Astrocyte (in vitro differentiated cells and primary cell): ENCODE measurements around the gene PCDHGA1.

Experiments used
- EZH2 ChIP-seq: IDR thresholded peaks from 2 replicates; pipeline ENCODE4 v1.6.1; 2012; ENCODE audit warnings: mild to moderate bottlenecking, low read length, inconsistent platforms; ENCODE audit not compliant: insufficient read depth
- TF ChIP-seq, protein P1 (sequence below): IDR thresholded peaks from 2 replicates; pipeline ENCODE4 v1.5.1; 2011; ENCODE audit warnings: low read depth, mild to moderate bottlenecking, inconsistent platforms, low read length, moderate library complexity; ENCODE audit not compliant: insufficient read depth

DNA sequence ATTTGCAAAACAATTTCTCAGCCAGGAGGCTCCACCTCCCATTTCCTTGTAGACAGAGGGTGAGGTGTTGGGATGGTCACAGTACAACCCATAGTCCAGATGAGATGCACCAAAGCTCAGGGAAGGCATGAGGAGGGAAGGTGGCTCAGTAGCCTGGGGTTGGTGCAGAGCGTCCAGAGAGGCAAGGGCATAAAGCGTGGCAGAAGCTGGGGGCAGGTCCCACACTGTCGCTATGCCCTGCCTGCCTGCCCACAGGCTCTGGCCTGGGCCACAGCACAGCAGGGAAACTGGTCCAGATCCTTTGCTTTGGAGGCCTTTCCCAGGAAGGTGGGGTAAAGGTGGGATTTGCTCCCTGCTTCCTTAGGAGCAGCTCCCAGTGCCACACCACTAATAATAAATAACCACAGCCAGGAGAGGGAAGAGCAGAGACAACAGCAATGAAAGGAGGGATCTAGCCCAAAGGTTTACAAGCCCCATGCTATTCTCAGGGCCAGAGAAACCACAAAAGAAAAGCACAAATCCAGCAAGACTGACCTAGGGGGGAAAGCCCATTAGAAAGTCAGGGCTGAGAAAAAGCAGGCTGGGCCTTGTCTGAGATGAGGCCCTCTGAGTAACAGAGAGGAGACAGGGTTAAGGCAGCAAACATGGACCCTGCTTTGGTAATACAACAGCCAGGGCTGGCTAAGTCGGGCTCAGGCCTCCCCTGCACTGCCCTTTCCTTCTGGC is 185.8 kb downstream of the PCDHGA1 start:
- TF ChIP-seq, protein P1, sequence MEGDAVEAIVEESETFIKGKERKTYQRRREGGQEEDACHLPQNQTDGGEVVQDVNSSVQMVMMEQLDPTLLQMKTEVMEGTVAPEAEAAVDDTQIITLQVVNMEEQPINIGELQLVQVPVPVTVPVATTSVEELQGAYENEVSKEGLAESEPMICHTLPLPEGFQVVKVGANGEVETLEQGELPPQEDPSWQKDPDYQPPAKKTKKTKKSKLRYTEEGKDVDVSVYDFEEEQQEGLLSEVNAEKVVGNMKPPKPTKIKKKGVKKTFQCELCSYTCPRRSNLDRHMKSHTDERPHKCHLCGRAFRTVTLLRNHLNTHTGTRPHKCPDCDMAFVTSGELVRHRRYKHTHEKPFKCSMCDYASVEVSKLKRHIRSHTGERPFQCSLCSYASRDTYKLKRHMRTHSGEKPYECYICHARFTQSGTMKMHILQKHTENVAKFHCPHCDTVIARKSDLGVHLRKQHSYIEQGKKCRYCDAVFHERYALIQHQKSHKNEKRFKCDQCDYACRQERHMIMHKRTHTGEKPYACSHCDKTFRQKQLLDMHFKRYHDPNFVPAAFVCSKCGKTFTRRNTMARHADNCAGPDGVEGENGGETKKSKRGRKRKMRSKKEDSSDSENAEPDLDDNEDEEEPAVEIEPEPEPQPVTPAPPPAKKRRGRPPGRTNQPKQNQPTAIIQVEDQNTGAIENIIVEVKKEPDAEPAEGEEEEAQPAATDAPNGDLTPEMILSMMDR: no peak
- no peak for TF ChIP-seq EZH2
